HG02623 (cell line): ENCODE measurements around the gene GSS.
"Not testable (repeated sequence)": the region's sequence is repeated elsewhere in the genome, so short reads cannot be mapped to it uniquely, and the experiment has no call there.

Experiments
- ATAC-seq: cut with Tn5 transposase; IDR thresholded peaks from one replicate; pipeline ENCODE4 v1.9.1; 2021; ENCODE audit warnings: moderate library complexity; ENCODE audit not compliant: unreplicated experiment

The GSS gene

GRCh38 chr20:34915131-34915530, 40.5 kb downstream of the GSS start:
- no peak for ATAC-seq

GRCh38 chr20:34907616-34908469, 47.8 kb downstream of the GSS start:
- ATAC-seq = no peak

GRCh38 chr20:34904202-34904621, 51.4 kb downstream of the GSS start:
- no peak for ATAC-seq

GRCh38 chr20:34898731-34899130, 56.9 kb downstream of the GSS start:
- ATAC-seq = not testable (repeated sequence)

- not testable (repeated sequence) for ATAC-seq
Measured at GRCh38 chr20:34898129-34898528, 57.5 kb downstream of the GSS start.

- no peak for ATAC-seq
Measured at GRCh38 chr20:34896086-34896621, 59.5 kb downstream of the GSS start.

GRCh38 chr20:34895465-34895864, 60.1 kb downstream of the GSS start:
- ATAC-seq = no peak

- ATAC-seq = no peak
Measured at GRCh38 chr20:34894723-34895122, 60.9 kb downstream of the GSS start.

GRCh38 chr20:34892671-34893070, 62.9 kb downstream of the GSS start:
- ATAC-seq = no peak

GRCh38 chr20:34891166-34892062, 64.2 kb downstream of the GSS start:
- ATAC-seq = no peak

- ATAC-seq = no peak
Measured at GRCh38 chr20:34888468-34888867, 67.1 kb downstream of the GSS start.

GRCh38 chr20:34887023-34887422, 68.6 kb downstream of the GSS start:
- ATAC-seq = no peak

GRCh38 chr20:34886122-34886521, 69.5 kb downstream of the GSS start:
- no peak for ATAC-seq

- ATAC-seq = no peak
Measured at GRCh38 chr20:34884260-34884659, 71.3 kb downstream of the GSS start.

- ATAC-seq = no peak
Measured at GRCh38 chr20:34883809-34884208, 71.8 kb downstream of the GSS start.

- no peak for ATAC-seq
Measured at GRCh38 chr20:34883087-34883688, 72.4 kb downstream of the GSS start.

GRCh38 chr20:34881689-34882088, 73.9 kb downstream of the GSS start:
- no peak for ATAC-seq

- ATAC-seq = not testable (repeated sequence)
Measured at GRCh38 chr20:34880971-34881370, 74.6 kb downstream of the GSS start.

- no peak for ATAC-seq
Measured at GRCh38 chr20:34880215-34880850, 75.3 kb downstream of the GSS start.
